OCI-LY3 (cell line): ENCODE measurements around the gene SCYGR2.

Source experiments
- CTCF ChIP-seq: fragments of 200-600, 300-600 bp; sonication (generic); IDR thresholded peaks from 2 replicates; pipeline ENCODE4 v1.5.1; 2014; ENCODE audit warnings: antibody characterized with exemption, low read length, low read depth
- EZH2phosphoT487 ChIP-seq: fragments of 200-600 bp; shearing (Covaris generic); IDR thresholded peaks from 2 replicates; pipeline ENCODE4 v1.6.1; 2018; ENCODE audit warnings: antibody characterized with exemption, mixed run types, low read depth

GRCh38 chr2:227597998-227598397 lies 695 bp upstream of the SCYGR2 start:
- no peak for TF ChIP-seq CTCF
- TF ChIP-seq EZH2phosphoT487: no peak
